NK-92 (cell line): ENCODE results near the gene RRBP1.

Experiments
- DNase-seq: peaks from one replicate; lab custom pipeline; 2025; ENCODE audit not compliant: unreplicated experiment; lab: John Stamatoyannopoulos, UW

The RRBP1 gene

DNA sequence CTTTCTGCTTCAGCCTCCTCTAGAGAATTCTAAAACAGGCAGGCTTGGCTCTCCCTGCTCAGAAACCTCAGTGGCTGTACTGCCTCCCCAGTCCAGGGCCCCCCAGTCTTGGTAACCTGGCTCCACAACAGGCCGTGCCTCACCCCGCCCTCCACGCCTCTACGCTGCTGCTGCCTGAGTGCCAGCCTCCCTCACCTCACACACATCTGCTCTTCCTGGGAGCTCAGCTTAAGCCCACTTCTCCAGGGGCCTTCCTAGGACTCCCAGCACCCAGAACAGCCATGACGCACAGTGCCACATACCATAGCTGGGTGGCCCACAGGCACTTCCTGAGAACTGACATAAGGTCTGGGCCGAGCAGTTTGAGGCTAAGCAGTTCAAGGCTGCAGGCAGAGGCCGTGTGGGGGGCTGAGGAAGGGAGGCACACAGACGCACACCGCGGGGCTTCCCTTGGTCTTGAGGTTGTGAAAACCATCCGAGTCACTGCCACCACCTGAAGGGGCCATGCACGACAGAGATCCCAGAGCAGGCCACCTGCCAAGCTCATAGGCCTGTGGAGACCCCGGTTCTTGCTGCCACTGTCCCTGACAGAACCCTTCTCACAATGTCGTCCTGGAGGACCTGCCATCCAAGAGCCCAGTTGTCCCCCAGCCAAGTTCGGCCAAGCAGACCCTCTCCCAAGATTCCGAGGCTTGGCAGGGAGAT is 69.6 kb downstream of the RRBP1 start:
- no peak for DNase-seq

DNA sequence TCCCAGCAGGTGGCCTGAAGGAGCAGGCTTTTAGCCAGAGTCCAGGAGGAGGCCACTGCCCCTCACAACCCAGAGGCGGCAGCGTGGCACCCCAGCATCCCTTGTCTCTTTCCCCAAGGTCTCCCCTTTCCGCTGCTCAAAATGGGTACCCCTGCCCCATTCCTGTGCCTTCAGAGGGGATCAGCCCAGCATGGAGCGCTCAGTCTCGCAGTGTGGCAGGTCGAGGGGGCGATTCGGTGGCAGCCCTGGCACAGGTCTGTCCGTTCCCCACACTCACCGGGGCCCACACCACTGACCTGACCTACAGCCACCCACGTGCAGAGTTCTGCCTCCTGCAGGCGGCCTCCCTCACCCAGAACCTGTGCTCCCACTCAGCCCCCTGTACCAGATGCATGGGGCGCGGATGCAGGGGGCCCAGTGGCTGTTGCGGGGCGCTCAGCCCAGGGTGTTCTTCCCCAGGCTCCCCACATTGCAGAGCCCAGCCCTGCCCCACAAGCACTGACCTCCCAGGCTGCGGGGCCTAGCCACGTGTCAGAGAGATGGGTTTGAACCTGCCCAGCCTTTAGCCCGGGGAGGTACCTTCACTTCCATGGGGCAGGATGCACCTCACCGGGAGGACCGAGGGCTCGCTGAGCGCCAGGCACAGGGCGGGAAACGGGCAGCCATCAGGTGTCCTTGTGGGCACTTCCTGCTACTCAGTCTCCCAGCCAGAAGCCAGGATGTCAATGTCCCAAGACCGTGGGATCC is 70.3 kb downstream of the RRBP1 start:
- no peak for DNase-seq

DNA sequence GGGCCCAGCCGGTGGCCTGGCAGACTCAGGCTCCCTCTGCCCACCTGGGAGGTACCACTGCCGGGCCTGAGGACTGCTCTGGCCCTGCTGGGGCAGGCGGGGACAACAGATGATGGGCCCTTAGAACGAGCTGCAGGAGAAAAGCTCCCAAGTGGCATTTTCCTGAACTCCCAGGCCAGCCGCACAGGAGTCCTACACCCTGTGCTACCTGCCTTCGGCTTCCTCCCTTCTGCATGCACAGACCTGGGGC is 70.8 kb downstream of the RRBP1 start:
- no peak for DNase-seq

DNA sequence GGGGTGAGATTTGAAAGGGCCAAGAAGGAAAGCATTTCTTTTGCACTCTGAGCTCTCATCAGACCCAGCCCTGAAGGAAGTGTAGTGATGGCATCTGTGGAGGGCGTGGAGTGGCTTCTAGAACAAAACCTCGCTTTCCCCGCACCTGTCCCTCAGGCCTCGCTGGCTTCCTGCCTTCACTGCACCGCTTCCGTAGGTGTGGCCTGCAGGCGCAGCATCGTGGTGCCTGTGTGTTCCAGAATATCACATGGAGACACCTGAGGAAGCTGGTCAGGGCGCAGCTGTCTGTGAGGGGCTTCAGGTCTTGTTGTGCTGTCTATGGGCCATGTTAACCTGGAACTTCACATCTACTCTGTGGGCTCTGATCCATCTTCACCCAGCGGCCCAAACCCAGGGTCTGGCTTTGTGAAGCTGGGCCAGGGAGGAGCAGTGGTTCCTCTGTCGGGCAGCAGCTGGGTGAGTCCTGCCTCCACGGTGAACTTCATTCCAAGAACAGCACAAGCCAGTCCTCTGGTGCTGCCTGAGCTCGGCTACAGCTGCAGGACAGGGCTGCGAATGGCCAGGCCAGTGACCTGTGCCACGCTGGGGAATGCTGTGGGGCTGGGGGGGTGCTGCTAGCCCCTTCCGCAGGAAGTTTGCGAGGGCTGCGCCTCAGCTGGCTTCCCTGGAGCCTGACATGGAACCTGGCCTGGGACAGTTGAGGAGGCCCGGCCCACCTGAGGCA is 71.3 kb downstream of the RRBP1 start:
- no peak for DNase-seq

DNA sequence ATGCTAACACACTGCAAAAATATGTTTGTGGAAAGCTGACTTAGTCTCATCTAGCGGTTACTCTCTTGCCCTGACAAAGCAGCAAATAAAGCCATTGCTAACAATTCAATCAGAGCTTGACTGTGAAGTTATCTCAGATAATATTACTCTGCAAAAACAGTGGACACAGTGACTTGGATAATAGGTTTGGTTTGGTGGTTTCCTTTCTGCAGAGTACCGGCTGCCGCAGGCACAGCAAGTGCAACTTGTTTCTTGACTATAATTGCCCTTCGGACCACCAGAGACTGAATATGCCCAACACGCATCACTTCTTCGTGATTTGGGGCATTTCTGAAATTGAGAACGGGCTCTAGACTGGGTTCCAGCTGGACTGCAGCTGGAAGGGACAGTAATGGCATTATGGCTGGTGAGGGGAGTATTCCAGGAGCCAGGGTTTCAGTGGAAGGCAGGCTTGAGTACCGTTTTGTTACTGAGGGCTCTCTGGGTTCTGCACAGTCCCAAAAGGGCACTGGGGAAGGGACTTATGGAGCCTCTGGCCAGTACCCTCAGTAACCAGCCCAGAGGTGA is 72.1 kb downstream of the RRBP1 start:
- DNase-seq = no peak

DNA sequence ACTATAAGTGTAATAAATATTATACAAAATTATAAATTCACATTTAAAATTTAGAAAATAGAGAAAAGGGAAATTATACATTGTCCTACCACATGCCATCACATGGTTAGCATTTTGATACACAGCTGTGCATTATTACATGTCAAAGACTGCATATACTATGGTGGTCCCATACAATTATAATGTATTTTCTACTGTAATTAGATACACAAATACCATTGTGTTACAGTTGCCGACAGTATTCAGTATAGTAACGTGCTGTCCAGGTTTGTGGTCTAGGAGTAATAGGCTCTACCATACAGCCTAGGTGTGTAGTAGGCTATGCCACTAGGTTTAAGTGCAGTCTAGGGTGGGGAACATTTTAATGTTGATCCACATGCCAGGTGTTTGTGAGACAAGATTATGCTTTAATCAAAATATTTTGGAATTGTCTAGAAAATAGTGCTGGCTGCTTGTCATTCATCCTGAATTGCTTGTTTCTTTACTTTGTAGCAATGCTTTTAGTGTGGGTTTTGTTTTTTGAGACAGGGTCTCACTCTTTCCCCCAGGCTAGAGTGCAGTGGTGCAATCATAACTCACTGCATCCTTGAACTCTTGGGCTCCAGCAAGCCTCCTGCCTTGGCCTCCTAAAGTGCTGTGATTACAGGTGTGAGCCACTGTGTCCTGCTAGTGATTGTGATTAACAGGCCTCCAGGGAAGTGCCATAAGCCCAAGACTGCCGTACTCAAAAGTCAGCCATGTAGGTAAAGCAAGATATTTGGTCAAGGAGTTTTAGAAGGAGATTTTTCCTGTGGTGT is 73.1 kb downstream of the RRBP1 start:
- DNase-seq = no peak

DNA sequence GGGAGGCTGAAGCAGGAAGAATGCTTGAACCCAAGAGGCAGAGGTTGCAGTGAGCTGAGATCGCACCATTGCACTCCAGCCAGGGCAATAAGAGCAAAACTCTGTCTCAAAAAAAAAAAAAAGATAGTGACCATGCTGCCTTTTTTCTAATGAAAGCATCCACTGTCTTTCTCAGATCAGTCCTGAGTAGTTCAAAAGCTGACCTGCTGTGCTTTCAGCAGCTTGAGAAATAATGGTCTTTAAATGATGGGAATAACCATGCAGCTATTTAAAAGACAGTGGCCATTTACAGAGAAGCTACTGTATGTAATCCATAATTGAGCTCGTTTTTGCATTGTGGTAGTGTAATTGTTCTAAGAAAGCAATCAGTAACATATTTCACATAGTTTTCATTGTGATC is 76.0 kb downstream of the RRBP1 start:
- no peak for DNase-seq

DNA sequence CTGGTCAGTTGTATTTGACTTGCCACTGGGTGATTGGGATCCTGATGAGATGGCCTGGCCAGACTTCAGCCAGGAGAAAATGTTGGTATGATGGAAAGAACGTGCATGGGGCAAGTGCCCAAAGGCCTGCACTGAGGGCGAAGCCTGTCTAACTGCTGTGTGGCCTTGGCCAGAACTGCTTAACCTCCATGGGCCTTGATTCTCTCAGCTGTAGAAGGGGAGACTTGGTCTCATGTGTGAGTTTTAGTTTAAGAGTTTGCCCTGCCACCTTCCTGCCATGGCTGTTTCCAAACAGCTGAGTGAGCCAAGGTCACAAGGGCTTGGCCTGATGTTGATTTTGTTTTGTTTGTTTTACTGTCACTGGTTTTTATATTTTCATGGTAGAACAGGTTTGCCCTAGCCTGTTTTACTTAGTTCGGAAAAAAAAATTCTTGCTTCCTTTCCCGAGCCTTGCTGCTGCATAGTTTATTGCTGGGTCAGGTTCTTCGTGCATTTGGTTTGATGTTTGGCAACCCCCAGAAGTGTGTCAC is 76.8 kb downstream of the RRBP1 start:
- no peak for DNase-seq

DNA sequence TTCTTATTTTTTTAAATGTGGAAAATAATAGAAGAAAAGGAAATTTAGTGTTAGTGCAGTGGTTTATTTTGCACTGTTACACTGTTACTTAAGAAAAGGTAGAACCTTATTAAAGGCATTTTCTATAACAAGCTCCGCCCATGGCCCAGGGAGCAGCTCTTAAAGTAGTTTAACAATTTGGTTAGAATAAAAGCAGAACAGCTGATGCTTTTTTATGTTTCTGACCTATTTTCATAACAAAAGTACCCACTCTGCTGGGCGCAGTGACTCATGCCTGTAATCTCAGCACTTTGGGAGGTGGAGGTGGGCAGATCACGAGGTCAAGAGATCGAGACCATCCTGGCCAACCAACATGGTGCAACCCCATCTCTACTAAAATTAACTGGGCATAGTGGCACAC is 79.5 kb downstream of the RRBP1 start:
- no peak for DNase-seq

DNA sequence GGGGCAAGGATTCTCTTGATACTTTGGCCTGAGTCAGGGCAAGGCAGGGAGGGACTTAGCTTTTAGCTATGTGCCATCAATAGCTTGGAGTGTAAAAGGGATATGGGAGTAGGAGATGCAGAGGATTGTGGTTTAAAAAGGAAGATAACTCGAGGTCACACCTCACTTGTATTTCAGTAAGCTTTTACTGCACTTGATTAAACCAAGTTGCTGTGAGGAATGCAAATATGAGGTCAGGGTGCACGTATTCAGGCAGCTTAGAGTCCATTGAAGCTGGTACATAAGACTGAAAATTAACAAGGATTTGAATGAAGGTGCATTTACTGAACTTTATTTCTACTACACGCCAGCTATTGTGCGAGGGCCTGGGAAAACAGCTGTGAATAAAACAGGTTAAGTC is 80.1 kb downstream of the RRBP1 start:
- no peak for DNase-seq

DNA sequence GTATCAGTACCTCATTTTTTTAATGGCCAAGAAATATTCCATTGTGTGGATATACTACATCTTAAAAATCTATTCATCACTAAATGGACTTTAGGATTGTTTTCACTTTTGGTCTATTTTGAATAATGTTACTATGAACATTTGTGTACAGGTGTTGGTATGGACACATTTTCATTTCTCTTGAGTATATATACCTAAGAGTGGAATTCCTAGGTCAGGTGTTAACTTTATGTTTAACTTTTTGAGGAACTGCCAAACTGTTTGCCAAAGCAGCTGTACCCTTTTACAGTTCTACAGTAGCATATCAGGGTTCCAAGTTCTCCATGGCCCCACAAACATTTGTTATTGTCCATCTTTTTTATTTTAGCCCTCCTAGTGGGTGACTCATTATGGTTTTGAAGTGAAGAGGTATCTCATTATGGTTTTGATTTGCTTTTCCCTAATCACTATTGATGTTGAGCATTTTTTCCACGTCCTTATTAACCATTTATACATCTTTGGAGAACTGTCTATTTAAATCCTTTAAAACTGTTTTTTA is 84.0 kb downstream of the RRBP1 start:
- DNase-seq = no peak

DNA sequence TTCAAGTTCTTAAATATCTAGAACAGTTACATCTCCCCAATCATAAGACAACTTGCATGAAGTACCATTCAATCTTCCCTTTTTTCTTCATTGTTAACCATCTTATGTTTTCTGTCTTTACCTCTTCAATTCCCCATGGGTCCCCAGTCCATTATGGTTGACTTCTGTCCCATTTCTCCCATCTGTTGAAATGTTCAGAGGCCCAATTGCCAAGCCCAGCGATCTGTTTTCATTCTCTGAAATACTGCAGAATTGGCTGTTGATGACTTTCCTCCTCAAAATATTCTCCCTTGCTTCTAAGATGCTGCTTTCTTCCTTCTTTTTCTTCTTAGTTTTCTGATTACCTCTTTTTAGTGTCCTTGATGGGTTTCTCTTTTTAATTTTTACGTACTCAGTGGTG is 86.2 kb downstream of the RRBP1 start:
- DNase-seq = no peak

DNA sequence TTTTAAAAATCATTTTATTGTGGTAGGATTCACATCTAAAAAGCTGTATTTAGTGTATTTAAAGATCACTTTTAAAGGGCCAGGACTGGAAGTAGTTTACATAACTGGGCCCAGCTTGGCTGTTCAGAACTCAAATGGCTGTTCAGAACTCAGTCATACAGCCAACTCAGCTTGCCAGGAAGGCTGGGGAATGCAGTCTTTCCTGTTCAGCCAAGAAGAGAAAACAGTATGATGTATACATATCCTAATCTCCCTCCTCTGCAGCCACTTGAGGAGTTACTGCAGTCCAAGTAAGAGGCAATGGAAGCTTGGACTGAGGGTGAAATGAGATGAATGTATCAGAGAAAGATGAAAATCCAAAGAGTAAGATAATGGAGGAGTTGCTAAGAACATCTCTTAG is 87.6 kb downstream of the RRBP1 start:
- no peak for DNase-seq

DNA sequence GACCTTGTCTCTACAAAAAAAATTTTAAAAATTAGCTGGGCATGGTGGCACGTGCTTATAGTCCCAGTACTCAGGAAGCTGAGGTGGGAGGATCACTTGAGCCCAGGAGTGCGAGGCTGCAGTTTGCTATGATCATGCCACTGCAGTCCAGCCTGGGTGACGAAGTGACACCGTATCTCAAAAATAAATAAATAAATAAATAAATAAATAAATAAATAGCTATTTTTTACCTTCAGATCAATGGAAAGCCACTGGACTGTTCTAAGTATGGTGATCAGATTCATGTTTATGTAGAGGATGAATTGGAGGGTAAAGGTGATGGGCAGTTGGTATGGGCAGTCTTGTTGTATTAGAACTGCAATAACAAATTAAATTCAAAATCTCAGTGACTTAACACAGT is 88.1 kb downstream of the RRBP1 start:
- DNase-seq = no peak

DNA sequence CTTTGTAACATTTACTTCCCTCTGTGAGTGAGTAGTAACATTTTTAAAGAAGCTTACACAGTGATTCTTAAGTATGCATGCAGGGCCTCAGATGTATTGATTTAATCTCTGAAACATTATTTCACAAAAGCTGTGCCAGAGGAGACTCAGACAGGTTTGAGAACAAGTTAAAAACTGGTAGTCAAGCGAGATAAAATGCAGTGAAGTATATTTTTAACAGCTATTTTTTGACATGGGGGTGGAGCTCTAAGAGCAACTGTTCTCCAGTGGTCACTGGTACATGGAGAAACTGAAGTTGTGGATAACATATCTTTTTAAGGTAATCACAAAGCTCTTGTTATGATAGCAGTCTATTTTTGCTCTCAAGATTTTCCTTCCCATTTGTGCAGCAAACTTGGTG is 91.8 kb downstream of the RRBP1 start:
- DNase-seq = no peak

DNA sequence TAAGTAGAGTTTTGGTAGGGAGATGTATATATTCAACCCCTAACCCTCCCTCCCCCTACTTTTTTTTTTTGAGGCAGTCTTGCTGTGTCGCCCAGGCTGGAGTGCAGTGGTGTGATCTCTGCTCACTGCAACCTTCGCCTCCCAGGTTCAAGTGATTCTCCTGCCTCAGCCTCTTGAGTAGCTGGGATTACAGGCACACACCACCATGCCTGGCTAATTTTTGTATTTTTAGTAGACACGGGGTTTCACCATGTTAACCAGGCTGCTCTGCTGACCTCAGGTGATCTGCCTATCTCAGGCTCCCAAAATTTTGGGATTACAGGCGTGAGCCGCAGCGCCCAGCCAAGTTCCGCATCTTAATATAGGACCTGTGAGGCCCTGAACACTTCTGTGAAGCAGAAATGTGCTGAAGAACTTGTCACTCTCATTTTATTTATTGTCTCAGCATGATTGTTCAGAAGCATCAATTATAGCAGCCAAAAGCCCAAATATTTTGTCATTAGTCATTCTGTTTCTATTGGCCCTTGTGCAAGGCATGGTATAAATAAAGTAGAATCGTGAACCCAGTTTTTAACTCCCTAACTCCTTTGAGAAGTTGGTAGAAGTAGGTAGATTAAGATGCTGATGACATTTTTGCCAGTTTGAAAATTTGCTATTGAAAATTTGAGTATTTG is 92.7 kb downstream of the RRBP1 start:
- DNase-seq = no peak

DNA sequence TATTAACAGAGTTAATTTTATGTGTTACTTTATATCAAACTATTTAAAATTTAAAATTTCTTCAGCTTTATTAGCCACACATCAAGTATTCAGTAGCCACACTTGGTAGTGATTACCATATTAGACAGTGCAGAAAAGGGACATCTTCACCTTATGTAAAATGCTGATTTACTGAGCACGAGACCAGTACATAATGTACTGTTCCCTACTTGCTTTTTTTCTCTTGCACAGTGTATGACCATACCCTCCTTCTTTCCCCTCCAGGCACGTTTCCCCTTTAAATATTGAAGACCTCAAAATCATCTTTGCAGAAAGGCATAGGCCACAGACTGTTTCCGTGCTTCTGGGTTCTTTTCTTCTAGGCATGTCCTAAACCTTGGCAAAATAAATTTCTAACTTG is 94.2 kb downstream of the RRBP1 start:
- DNase-seq = no peak

DNA sequence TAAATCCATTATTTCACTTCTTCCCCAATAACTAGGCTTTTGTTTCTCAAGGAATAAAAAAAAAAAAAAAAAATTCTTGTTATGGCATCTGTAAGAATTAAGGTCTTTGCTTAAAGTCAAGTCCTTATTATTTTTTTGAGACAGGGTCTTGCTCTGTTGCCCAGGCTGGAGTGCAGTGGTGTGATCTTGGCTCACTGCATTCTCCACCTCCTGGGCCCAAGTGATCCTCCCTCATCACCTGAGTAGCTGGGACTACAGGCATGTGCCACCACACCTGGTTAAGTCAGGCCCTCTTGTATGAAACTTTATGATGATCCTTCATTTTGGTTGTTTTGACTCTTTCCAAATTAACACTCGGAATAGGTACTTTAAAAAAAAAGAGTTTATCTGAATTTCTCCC is 94.9 kb downstream of the RRBP1 start:
- DNase-seq = no peak

DNA sequence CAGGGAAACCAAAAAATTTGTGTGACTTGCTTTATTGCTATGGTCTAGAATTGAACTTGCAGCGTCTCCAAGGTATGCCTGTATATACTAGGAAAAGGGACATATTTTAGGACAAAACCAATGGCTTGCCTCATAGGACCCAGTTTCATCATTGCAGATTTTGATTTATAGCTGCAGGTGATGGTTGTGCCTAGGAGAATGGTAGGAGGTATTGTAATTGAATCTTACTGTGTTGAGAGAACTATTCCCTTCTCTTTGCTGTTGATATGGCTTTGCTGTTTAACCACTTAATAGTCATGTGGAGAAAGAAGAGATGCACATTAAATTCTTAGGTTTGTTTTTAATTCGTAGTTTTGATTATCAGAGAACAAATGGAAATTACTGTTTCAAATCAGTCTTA is 95.8 kb downstream of the RRBP1 start:
- DNase-seq = no peak

DNA sequence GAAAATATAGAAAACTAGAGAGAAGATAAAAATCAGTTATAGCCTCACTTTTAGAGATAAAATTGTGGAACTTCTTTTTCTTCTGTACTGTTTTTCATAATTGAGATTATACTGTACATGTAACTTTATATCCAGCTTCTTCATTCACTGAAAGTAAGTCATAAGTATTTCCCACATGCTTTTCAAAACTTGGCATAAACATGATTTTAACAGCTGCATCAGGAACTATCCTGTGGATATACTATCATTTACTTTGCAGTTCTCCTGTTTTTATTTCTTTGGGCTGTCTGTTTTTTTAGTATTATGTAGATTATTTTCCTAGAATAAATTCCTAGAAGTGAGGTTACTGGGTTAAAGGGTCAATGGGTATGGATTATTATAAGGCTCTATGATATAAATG is 97.4 kb downstream of the RRBP1 start:
- DNase-seq = no peak
